ENCODE measurements around the gene CHMP2A. TPM values are rescaled to one million over a fixed set of nuclear protein-coding genes. Genes with fewer than 3 reads are reported as not detected.

CHMP2A gene
- total RNA-seq, 1 donor from 2014 or later = 108 TPM

DNA sequence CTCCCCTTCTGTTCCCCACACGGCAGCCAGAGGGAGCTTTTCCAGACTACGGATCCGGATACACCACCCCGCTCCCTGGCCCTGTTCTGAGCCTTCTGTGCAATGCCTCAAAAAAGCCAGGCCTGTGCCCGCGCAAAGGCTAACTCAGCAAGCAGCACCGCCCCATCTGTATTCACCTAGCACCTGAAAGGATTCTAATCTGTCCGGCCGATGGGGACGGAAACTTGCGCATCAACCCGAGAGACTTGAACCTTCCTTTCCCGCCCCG lies 35.9 kb downstream of the CHMP2A start:
- Mint-ChIP-seq H3K36me3 (ENCODE audit: unreplicated experiment) (no peaks in the 10 kb centered on the region), H3K27me3 (ENCODE audit: unreplicated experiment) (peaks cover 30% of the 10 kb centered on the region), H3K4me1 (ENCODE audit: low read depth, unreplicated experiment) (peaks cover 19% of the 10 kb centered on the region), H3K27ac (ENCODE audit: unreplicated experiment) (peak overlapping the region; percentile 100), H3K9me3 (ENCODE audit: unreplicated experiment) (peaks cover 18% of the 10 kb centered on the region), H3K4me3 (ENCODE audit: unreplicated experiment) (peak overlapping the region; percentile 100)
- TF ChIP-seq, protein P1, sequence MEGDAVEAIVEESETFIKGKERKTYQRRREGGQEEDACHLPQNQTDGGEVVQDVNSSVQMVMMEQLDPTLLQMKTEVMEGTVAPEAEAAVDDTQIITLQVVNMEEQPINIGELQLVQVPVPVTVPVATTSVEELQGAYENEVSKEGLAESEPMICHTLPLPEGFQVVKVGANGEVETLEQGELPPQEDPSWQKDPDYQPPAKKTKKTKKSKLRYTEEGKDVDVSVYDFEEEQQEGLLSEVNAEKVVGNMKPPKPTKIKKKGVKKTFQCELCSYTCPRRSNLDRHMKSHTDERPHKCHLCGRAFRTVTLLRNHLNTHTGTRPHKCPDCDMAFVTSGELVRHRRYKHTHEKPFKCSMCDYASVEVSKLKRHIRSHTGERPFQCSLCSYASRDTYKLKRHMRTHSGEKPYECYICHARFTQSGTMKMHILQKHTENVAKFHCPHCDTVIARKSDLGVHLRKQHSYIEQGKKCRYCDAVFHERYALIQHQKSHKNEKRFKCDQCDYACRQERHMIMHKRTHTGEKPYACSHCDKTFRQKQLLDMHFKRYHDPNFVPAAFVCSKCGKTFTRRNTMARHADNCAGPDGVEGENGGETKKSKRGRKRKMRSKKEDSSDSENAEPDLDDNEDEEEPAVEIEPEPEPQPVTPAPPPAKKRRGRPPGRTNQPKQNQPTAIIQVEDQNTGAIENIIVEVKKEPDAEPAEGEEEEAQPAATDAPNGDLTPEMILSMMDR (IDR thresholded peaks at IDR 0.05; ENCODE audit: partially characterized antibody, unreplicated experiment) = no peak
- DNase-seq = peak; percentile 81

GRCh38 chr19:58518256-58519086 lies 36.4 kb downstream of the CHMP2A start:
- peak overlapping the region; percentile 100 for H3K27ac Mint-ChIP-seq (ENCODE audit: unreplicated experiment)
- peaks cover 18% of the 10 kb centered on the region for H3K9me3 Mint-ChIP-seq (ENCODE audit: unreplicated experiment)
- TF ChIP-seq, protein P1 (IDR thresholded peaks at IDR 0.05; ENCODE audit: partially characterized antibody, unreplicated experiment) = no peak
- H3K4me3 Mint-ChIP-seq (ENCODE audit: unreplicated experiment) = peak overlapping the region; percentile 100
- no peaks in the 10 kb centered on the region for H3K36me3 Mint-ChIP-seq (ENCODE audit: unreplicated experiment)
- peaks cover 30% of the 10 kb centered on the region for H3K27me3 Mint-ChIP-seq (ENCODE audit: unreplicated experiment)
- no peak for DNase-seq
- H3K4me1 Mint-ChIP-seq (ENCODE audit: low read depth, unreplicated experiment) = peaks cover 19% of the 10 kb centered on the region

GRCh38 chr19:58516964-58517833 lies 37.7 kb downstream of the CHMP2A start:
- no peak for DNase-seq
- TF ChIP-seq, protein P1 (IDR thresholded peaks at IDR 0.05; ENCODE audit: partially characterized antibody, unreplicated experiment) = no peak
- peaks cover 16% of the 10 kb centered on the region for H3K9me3 Mint-ChIP-seq (ENCODE audit: unreplicated experiment)
- no peaks in the 10 kb centered on the region for H3K36me3 Mint-ChIP-seq (ENCODE audit: unreplicated experiment)
- peaks cover 19% of the 10 kb centered on the region for H3K4me1 Mint-ChIP-seq (ENCODE audit: low read depth, unreplicated experiment)
- H3K27ac Mint-ChIP-seq (ENCODE audit: unreplicated experiment) = peak overlapping the region; percentile 33
- peaks cover 32% of the 10 kb centered on the region for H3K27me3 Mint-ChIP-seq (ENCODE audit: unreplicated experiment)
- H3K4me3 Mint-ChIP-seq (ENCODE audit: unreplicated experiment) = no peak overlapping the region

DNA sequence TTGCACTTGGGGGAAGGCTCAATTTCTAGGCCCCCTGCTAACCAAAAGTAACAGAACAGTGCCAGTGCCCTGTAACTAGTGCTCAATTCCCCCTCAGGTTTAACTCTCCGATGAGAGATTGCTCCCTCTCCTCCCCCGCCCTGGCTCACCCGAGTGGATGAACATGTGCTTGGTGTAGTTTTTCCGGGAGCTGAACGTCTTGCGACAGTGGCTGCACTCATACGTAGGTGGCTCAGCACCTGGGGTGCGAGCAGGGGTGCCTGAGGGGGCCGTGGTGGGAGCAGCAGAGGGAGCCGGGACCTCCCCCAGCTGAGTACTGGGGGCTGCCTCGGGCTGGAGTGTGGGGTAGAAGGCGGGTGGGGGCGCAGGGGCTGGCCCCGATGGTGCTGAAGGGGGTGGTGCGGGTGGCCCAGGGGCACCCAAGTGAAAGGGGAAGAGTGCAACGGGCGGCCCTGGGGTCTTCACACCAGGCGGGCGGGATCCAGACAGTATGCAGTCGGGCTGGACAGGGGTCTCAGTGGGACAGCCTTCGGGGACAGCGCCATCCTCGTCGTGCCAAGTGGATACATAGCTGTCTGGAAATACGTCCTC lies 38.6 kb downstream of the CHMP2A start:
- H3K27me3 Mint-ChIP-seq (ENCODE audit: unreplicated experiment) = peaks cover 29% of the 10 kb centered on the region
- peaks cover 19% of the 10 kb centered on the region for H3K4me1 Mint-ChIP-seq (ENCODE audit: low read depth, unreplicated experiment)
- no peaks in the 10 kb centered on the region for H3K36me3 Mint-ChIP-seq (ENCODE audit: unreplicated experiment)
- no peak for DNase-seq
- peak overlapping the region; percentile 82 for H3K4me3 Mint-ChIP-seq (ENCODE audit: unreplicated experiment)
- TF ChIP-seq, protein P1 (IDR thresholded peaks at IDR 0.05; ENCODE audit: partially characterized antibody, unreplicated experiment) = no peak
- peaks cover 16% of the 10 kb centered on the region for H3K9me3 Mint-ChIP-seq (ENCODE audit: unreplicated experiment)
- no peak overlapping the region for H3K27ac Mint-ChIP-seq (ENCODE audit: unreplicated experiment)

Measured in glutamatergic neuron (in vitro differentiated cells).